ENCODE measurements around the gene NDUFV1.
A peak's percentile ranks its signal among the peaks of the same experiment; 100 is the strongest.
"Not testable (repeated sequence)": the region's sequence is repeated elsewhere in the genome, so short reads cannot be mapped to it uniquely, and the experiment has no call there.

Gene NDUFV1

GRCh38 chr11:67599149-67599548 is 7.6 kb upstream of the NDUFV1 start:
- TF ChIP-seq CTCF (IDR thresholded peaks at IDR 0.05; ENCODE audit: low read length, missing control alignments) = no peak
- no peak for DNase-seq (ENCODE audit: low read depth)
- no peak overlapping the region for H3K4me3 ChIP-seq (replicated peaks; ENCODE audit: low read depth, low read length)

- DNase-seq (ENCODE audit: low read depth) = no peak
- no peak overlapping the region for H3K4me3 ChIP-seq (replicated peaks; ENCODE audit: low read depth, low read length)
- TF ChIP-seq CTCF (IDR thresholded peaks at IDR 0.05; ENCODE audit: low read length, missing control alignments) = no peak
These were observed 6.3 kb upstream of the NDUFV1 start for GRCh38 chr11:67600324-67601029.

GRCh38 chr11:67601098-67601497 is 5.6 kb upstream of the NDUFV1 start:
- TF ChIP-seq CTCF (IDR thresholded peaks at IDR 0.05; ENCODE audit: low read length, missing control alignments) = no peak
- no peak overlapping the region for H3K4me3 ChIP-seq (replicated peaks; ENCODE audit: low read depth, low read length)
- no peak for DNase-seq (ENCODE audit: low read depth)

GRCh38 chr11:67604119-67604518 is 2.6 kb upstream of the NDUFV1 start:
- DNase-seq (ENCODE audit: low read depth); H3K4me3 ChIP-seq (replicated peaks; ENCODE audit: low read depth, low read length): not testable (repeated sequence)

- TF ChIP-seq CTCF (IDR thresholded peaks at IDR 0.05; ENCODE audit: low read length, missing control alignments) = no peak
- no peak overlapping the region for H3K4me3 ChIP-seq (replicated peaks; ENCODE audit: low read depth, low read length)
- no peak for DNase-seq (ENCODE audit: low read depth)
These were observed 1.9 kb upstream of the NDUFV1 start for GRCh38 chr11:67604815-67605214.

GRCh38 chr11:67605231-67606011 is 1.3 kb upstream of the NDUFV1 start:
- TF ChIP-seq CTCF (IDR thresholded peaks at IDR 0.05; ENCODE audit: low read length, missing control alignments) = no peak
- H3K4me3 ChIP-seq (replicated peaks; ENCODE audit: low read depth, low read length) = no peak overlapping the region
- DNase-seq (ENCODE audit: low read depth) = no peak

GRCh38 chr11:67606093-67606491 is 644 bp upstream of the NDUFV1 start:
- peak overlapping the region; percentile 94 for H3K4me3 ChIP-seq (replicated peaks; ENCODE audit: low read depth, low read length)
- TF ChIP-seq CTCF (IDR thresholded peaks at IDR 0.05; ENCODE audit: low read length, missing control alignments) = no peak
- DNase-seq (ENCODE audit: low read depth) = peak; percentile 8

Measured in fibroblast of pulmonary artery (primary cell).